Lower leg skin (tissue), 4 donors: Measurements from ENCODE around the gene RFX2. TPM values are rescaled to one million over a fixed set of nuclear protein-coding genes. Genes with fewer than 3 reads are reported as not detected.

Experiments used
- DNase-seq, 2 donors: peaks; one replicate each; pipeline ENCODE4 v3.0.0-alpha.2; 2019; ENCODE audit warnings: low spot score in 2 of 2
- H3K4me3 ChIP-seq: fragments of 200-600 bp; sonication (generic); 2 replicates; pipeline ENCODE4 v1.5.1; 2017; ENCODE audit warnings: mild to moderate bottlenecking, low read depth; ENCODE audit not compliant: poor library complexity, severe bottlenecking
- CTCF ChIP-seq, 3 donors: fragments of 450-650 bp; IDR thresholded peaks; one replicate each; pipeline ENCODE4 v1.5.1; 2016; ENCODE audit warnings: antibody characterized with exemption in 3 of 3, mild to moderate bottlenecking in 3 of 3, moderate library complexity in 2 of 3
- POLR2A ChIP-seq, 2 donors: fragments of 450-650 bp; IDR thresholded peaks; one replicate each; pipeline ENCODE4 v1.6.1; 2016 to 2017; ENCODE audit warnings: antibody characterized with exemption in 2 of 2, mild to moderate bottlenecking in 1 of 2, moderate library complexity in 1 of 2
- WGBS, 2 donors: methylation state at CpG; one replicate each; pipeline ENCODE4 v1.1.5; 2018; 5-methylcytosine and 5-hydroxymethylcytosine counted together
- intact Hi-C: fragments of 100-400 bp; cut with DNase I; formaldehyde crosslinking; loops from one replicate; pipeline ENCODE4 v1.15.0; 2023; ENCODE audit warnings: low total_unique reads
- total RNA-seq, 4 donors: library from RNA; depleted of rRNA; stranded (reverse); fragments of >200 nt; gene quantifications; one replicate each; pipeline ENCODE4 v1.1.0, GENCODE V29; 2016

Gene RFX2
- total RNA-seq, 4 donors from 2014 or later: 19.6 to 28.7 (median 25.8) TPM

GRCh38 chr19:6118043-6118442 is 7.7 kb upstream of the RFX2 start:
- intact Hi-C loops: no loop called here

GRCh38 chr19:6117534-6117933 is 7.2 kb upstream of the RFX2 start:
- H3K4me3 ChIP-seq: no peak overlapping the region
- intact Hi-C loops: no loop called here
- no peak for DNase-seq
- TF ChIP-seq CTCF (IDR thresholded peaks at IDR 0.05) (no peak), POLR2A (IDR thresholded peaks at IDR 0.05) (no peak)

More at GRCh38 chr19:6118043-6118442, 7.7 kb upstream of the RFX2 start:
- TF ChIP-seq CTCF (IDR thresholded peaks at IDR 0.05) (no peak), POLR2A (IDR thresholded peaks at IDR 0.05) (no peak)
- 73 to 80% methylated on average over 2 of the region's 2 CpGs for WGBS, 2 donors
- H3K4me3 ChIP-seq: no peak overlapping the region
- no peak for DNase-seq

- TF ChIP-seq POLR2A (IDR thresholded peaks at IDR 0.05) (no peak), CTCF (IDR thresholded peaks at IDR 0.05) (no peak)
- no peak overlapping the region for H3K4me3 ChIP-seq
- DNase-seq: no peak
- intact Hi-C loops: no loop called here
- WGBS, 2 donors: 93 to 100% methylated on average over 4 of the region's 4 CpGs
These were observed 6.6 kb upstream of the RFX2 start for GRCh38 chr19:6116749-6117430.

GRCh38 chr19:6115992-6116391 is 5.7 kb upstream of the RFX2 start:
- intact Hi-C loops: no loop called here
- DNase-seq: no peak
- H3K4me3 ChIP-seq: no peak overlapping the region
- 58 to 61% methylated on average over 1 of the region's 1 CpG for WGBS, 2 donors
- no peak for TF ChIP-seq CTCF (IDR thresholded peaks at IDR 0.05)
- no peak for TF ChIP-seq POLR2A (IDR thresholded peaks at IDR 0.05)

GRCh38 chr19:6113616-6114188 is 3.4 kb upstream of the RFX2 start:
- intact Hi-C loops: loop anchor here (5.0 kb wide), 1 partner anchor 51 kb away; no protein-coding TSS in a partner anchor
- H3K4me3 ChIP-seq: no peak overlapping the region
- whole genome bisulfite sequencing, 2 donors: 70% methylated on average over 15 of the region's 15 CpGs
- TF ChIP-seq CTCF (IDR thresholded peaks at IDR 0.05) (no peak), POLR2A (IDR thresholded peaks at IDR 0.05) (no peak)
- no peak for DNase-seq
